ENCODE data around the gene RBMX2.

GRCh38 chrX:130401415-130402207 lies at the start of gene RBMX2:
- TF ChIP-seq CTCF (conservative IDR thresholded peaks at IDR 0.05; ENCODE audit: low read length) (no peak), EZH2phosphoT487 (IDR thresholded peaks at IDR 0.05; ENCODE audit: borderline replicate concordance, low read depth, low read length) (no peak)

All from OCI-LY7 (cell line).